ENCODE measurements around the gene SLMAP.
A peak's percentile ranks its signal among the peaks of the same experiment; 100 is the strongest.

Gene SLMAP

GRCh38 chr3:57851304-57851703 is 95.2 kb downstream of the SLMAP start:
- Histone ChIP-seq H3K4me2 (ENCODE audit: low read length, poor library complexity, severe bottlenecking) (no peak overlapping the region), H2BK5ac (ENCODE audit: low read depth, low read length, poor library complexity, severe bottlenecking) (no peak overlapping the region), H3K4me1 (ENCODE audit: control insufficient read depth, insufficient read depth, low read depth, low read length) (no peaks in the 10 kb centered on the region), H2BK12ac (ENCODE audit: low read length in 2 of 2) (no peak overlapping the region), H3K14ac (ENCODE audit: low read length in 2 of 2) (no peak overlapping the region), H4K91ac (ENCODE audit: low read length) (no peak overlapping the region), H2AFZ (ENCODE audit: low read depth, low read length) (no peak overlapping the region), H2AK5ac (ENCODE audit: low read length, severe bottlenecking) (no peak overlapping the region), H4K8ac (ENCODE audit: low read length) (no peak overlapping the region), H3K27me3 (ENCODE audit: control insufficient read depth in 1 of 2, insufficient read depth in 1 of 2, low read length in 2 of 2) (no peaks in the 10 kb centered on the region), H3K4ac (ENCODE audit: low read depth in 1 of 2, low read length in 2 of 2) (no peak overlapping the region), H2BK120ac (ENCODE audit: low read depth, low read length) (no peak overlapping the region), H2BK15ac (ENCODE audit: low read depth, poor library complexity, severe bottlenecking) (no peak overlapping the region), H3K9ac (ENCODE audit: low read length) (no peak overlapping the region), H3K23ac (ENCODE audit: low read length in 2 of 2) (no peak overlapping the region), H3K36me3 (ENCODE audit: control insufficient read depth in 1 of 2, insufficient read depth in 2 of 2, low read depth in 1 of 2, low read length in 2 of 2) (peaks cover 3 to 9% of the 10 kb centered on the region in 2 experiments), H3K4me3 (ENCODE audit: insufficient read depth in 1 of 2, low read depth in 1 of 2, low read length in 2 of 2) (no peak overlapping the region), H3K9me3 (ENCODE audit: control insufficient read depth, low read length) (no peaks in the 10 kb centered on the region), H3K18ac (ENCODE audit: low read depth in 1 of 2, low read length in 2 of 2) (no peak overlapping the region), H3K27ac (ENCODE audit: low read length, poor library complexity, severe bottlenecking) (no peak overlapping the region), H3K79me1 (replicated peaks; ENCODE audit: low read length, poor library complexity, severe bottlenecking) (peaks cover 2% of the 10 kb centered on the region)
- no peak for DNase-seq
- WGBS, result 100% methylated on average over 6 of the region's 6 CpGs

- Histone ChIP-seq H3K27me3 (ENCODE audit: control insufficient read depth in 1 of 2, insufficient read depth in 1 of 2, low read length in 2 of 2) (no peaks in the 10 kb centered on the region), H3K14ac (ENCODE audit: low read length in 2 of 2) (no peak overlapping the region), H2BK120ac (ENCODE audit: low read depth, low read length) (no peak overlapping the region), H3K4me3 (ENCODE audit: insufficient read depth in 1 of 2, low read depth in 1 of 2, low read length in 2 of 2) (no peak overlapping the region), H3K23ac (ENCODE audit: low read length in 2 of 2) (no peak overlapping the region), H2BK15ac (ENCODE audit: low read depth, poor library complexity, severe bottlenecking) (no peak overlapping the region), H3K4ac (ENCODE audit: low read depth in 1 of 2, low read length in 2 of 2) (no peak overlapping the region), H4K8ac (ENCODE audit: low read length) (no peak overlapping the region), H3K27ac (ENCODE audit: low read length, poor library complexity, severe bottlenecking) (no peak overlapping the region), H3K18ac (ENCODE audit: low read depth in 1 of 2, low read length in 2 of 2) (no peak overlapping the region), H2BK12ac (ENCODE audit: low read length in 2 of 2) (no peak overlapping the region), H4K91ac (ENCODE audit: low read length) (no peak overlapping the region), H3K79me1 (replicated peaks; ENCODE audit: low read length, poor library complexity, severe bottlenecking) (peaks cover 3% of the 10 kb centered on the region), H2BK5ac (ENCODE audit: low read depth, low read length, poor library complexity, severe bottlenecking) (no peak overlapping the region), H3K9ac (ENCODE audit: low read length) (peak overlapping the region; percentile 17), H3K4me1 (ENCODE audit: control insufficient read depth, insufficient read depth, low read depth, low read length) (no peaks in the 10 kb centered on the region), H3K9me3 (ENCODE audit: control insufficient read depth, low read length) (no peaks in the 10 kb centered on the region), H2AK5ac (ENCODE audit: low read length, severe bottlenecking) (no peak overlapping the region), H2AFZ (ENCODE audit: low read depth, low read length) (no peak overlapping the region), H3K36me3 (ENCODE audit: control insufficient read depth in 1 of 2, insufficient read depth in 2 of 2, low read depth in 1 of 2, low read length in 2 of 2) (peaks cover 9 to 10% of the 10 kb centered on the region in 2 experiments), H3K4me2 (ENCODE audit: low read length, poor library complexity, severe bottlenecking) (no peak overlapping the region)
- no CpG with 5 or more reads among the region's 1 CpG for WGBS
- peak; percentile 32 for DNase-seq
Measured at GRCh38 chr3:57852896-57853295, 96.8 kb downstream of the SLMAP start.

- no peak overlapping the region for H3K27ac ChIP-seq (ENCODE audit: low read length, poor library complexity, severe bottlenecking)
- no peak overlapping the region for H2AK5ac ChIP-seq (ENCODE audit: low read length, severe bottlenecking)
- H2AFZ ChIP-seq (ENCODE audit: low read depth, low read length), result no peak overlapping the region
- H3K4ac ChIP-seq (ENCODE audit: low read depth in 1 of 2, low read length in 2 of 2), result no peak overlapping the region
- no peaks in the 10 kb centered on the region for H3K4me1 ChIP-seq (ENCODE audit: control insufficient read depth, insufficient read depth, low read depth, low read length)
- no peak overlapping the region for H3K14ac ChIP-seq (ENCODE audit: low read length in 2 of 2)
- H2BK120ac ChIP-seq (ENCODE audit: low read depth, low read length), result no peak overlapping the region
- H3K9me3 ChIP-seq (ENCODE audit: control insufficient read depth, low read length), result no peaks in the 10 kb centered on the region
- 100% methylated on average over 1 of the region's 1 CpG for WGBS
- no peaks in the 10 kb centered on the region for H3K27me3 ChIP-seq (ENCODE audit: control insufficient read depth in 1 of 2, insufficient read depth in 1 of 2, low read length in 2 of 2)
- H3K4me3 ChIP-seq (ENCODE audit: insufficient read depth in 1 of 2, low read depth in 1 of 2, low read length in 2 of 2), result no peak overlapping the region
- no peak overlapping the region for H2BK5ac ChIP-seq (ENCODE audit: low read depth, low read length, poor library complexity, severe bottlenecking)
- peaks cover 10 to 28% of the 10 kb centered on the region in 2 experiments for H3K36me3 ChIP-seq (ENCODE audit: control insufficient read depth in 1 of 2, insufficient read depth in 2 of 2, low read depth in 1 of 2, low read length in 2 of 2)
- no peak overlapping the region for H3K23ac ChIP-seq (ENCODE audit: low read length in 2 of 2)
- H2BK15ac ChIP-seq (ENCODE audit: low read depth, poor library complexity, severe bottlenecking), result no peak overlapping the region
- no peak overlapping the region for H4K91ac ChIP-seq (ENCODE audit: low read length)
- H2BK12ac ChIP-seq (ENCODE audit: low read length in 2 of 2), result no peak overlapping the region
- peak; percentile 74 for DNase-seq
- no peak overlapping the region for H3K18ac ChIP-seq (ENCODE audit: low read depth in 1 of 2, low read length in 2 of 2)
- H3K9ac ChIP-seq (ENCODE audit: low read length), result no peak overlapping the region
- H3K4me2 ChIP-seq (ENCODE audit: low read length, poor library complexity, severe bottlenecking), result no peak overlapping the region
- H4K8ac ChIP-seq (ENCODE audit: low read length), result no peak overlapping the region
- peaks cover 5% of the 10 kb centered on the region for H3K79me1 ChIP-seq (replicated peaks; ENCODE audit: low read length, poor library complexity, severe bottlenecking)
Measured at GRCh38 chr3:57855281-57855680, 99.2 kb downstream of the SLMAP start.

- Histone ChIP-seq H2AK5ac (ENCODE audit: low read length, severe bottlenecking) (no peak overlapping the region), H2BK120ac (ENCODE audit: low read depth, low read length) (no peak overlapping the region), H3K4me2 (ENCODE audit: low read length, poor library complexity, severe bottlenecking) (no peak overlapping the region), H2AFZ (ENCODE audit: low read depth, low read length) (no peak overlapping the region), H3K9me3 (ENCODE audit: control insufficient read depth, low read length) (no peaks in the 10 kb centered on the region), H4K91ac (ENCODE audit: low read length) (no peak overlapping the region), H3K14ac (ENCODE audit: low read length in 2 of 2) (no peak overlapping the region), H3K27ac (ENCODE audit: low read length, poor library complexity, severe bottlenecking) (no peak overlapping the region), H3K9ac (ENCODE audit: low read length) (peak overlapping the region; percentile 17), H3K4me1 (ENCODE audit: control insufficient read depth, insufficient read depth, low read depth, low read length) (no peaks in the 10 kb centered on the region), H2BK5ac (ENCODE audit: low read depth, low read length, poor library complexity, severe bottlenecking) (no peak overlapping the region), H3K79me1 (replicated peaks; ENCODE audit: low read length, poor library complexity, severe bottlenecking) (peaks cover 5% of the 10 kb centered on the region), H3K23ac (ENCODE audit: low read length in 2 of 2) (no peak overlapping the region), H3K36me3 (ENCODE audit: control insufficient read depth in 1 of 2, insufficient read depth in 2 of 2, low read depth in 1 of 2, low read length in 2 of 2) (peaks cover 5 to 35% of the 10 kb centered on the region in 2 experiments), H3K27me3 (ENCODE audit: control insufficient read depth in 1 of 2, insufficient read depth in 1 of 2, low read length in 2 of 2) (no peaks in the 10 kb centered on the region), H2BK12ac (ENCODE audit: low read length in 2 of 2) (no peak overlapping the region), H2BK15ac (ENCODE audit: low read depth, poor library complexity, severe bottlenecking) (no peak overlapping the region), H3K18ac (ENCODE audit: low read depth in 1 of 2, low read length in 2 of 2) (no peak overlapping the region), H4K8ac (ENCODE audit: low read length) (no peak overlapping the region), H3K4me3 (ENCODE audit: insufficient read depth in 1 of 2, low read depth in 1 of 2, low read length in 2 of 2) (no peak overlapping the region), H3K4ac (ENCODE audit: low read depth in 1 of 2, low read length in 2 of 2) (no peak overlapping the region)
- DNase-seq, result peak; percentile 18
- WGBS, result 91% methylated on average over 4 of the region's 4 CpGs
Measured at GRCh38 chr3:57855943-57856342, 99.8 kb downstream of the SLMAP start.

All from mesenchymal stem cell (in vitro differentiated cells and primary cell).